HFFc6 (cell line): ENCODE data around the gene HIBADH. TPM values are rescaled to one million over a fixed set of nuclear protein-coding genes. Genes with fewer than 3 reads are reported as not detected.

ENCODE experiments used
- DNase-seq: peaks from one replicate; pipeline ENCODE4 v3.0.0-alpha.2; 2018
- H3K27ac Mint-ChIP-seq: 2 replicates; pipeline ENCODE4 v1.8.0; 2020; ENCODE audit warnings: mild to moderate bottlenecking, mixed read lengths
- H3K27me3 Mint-ChIP-seq: 2 replicates; pipeline ENCODE4 v1.8.0; 2021; ENCODE audit warnings: mild to moderate bottlenecking, moderate library complexity, mixed read lengths; ENCODE audit not compliant: insufficient read depth
- H3K36me3 Mint-ChIP-seq: 2 replicates; pipeline ENCODE4 v1.8.0; 2021; ENCODE audit warnings: low read depth, mixed read lengths
- H3K4me1 Mint-ChIP-seq: 2 replicates; pipeline ENCODE4 v1.8.0; 2020; ENCODE audit warnings: low read depth, mixed read lengths
- H3K4me3 Mint-ChIP-seq: 2 replicates; pipeline ENCODE4 v1.8.0; 2020; ENCODE audit warnings: mild to moderate bottlenecking, moderate library complexity, mixed read lengths
- H3K9me3 Mint-ChIP-seq: 2 replicates; pipeline ENCODE4 v1.8.0; 2020; ENCODE audit warnings: mild to moderate bottlenecking, mixed read lengths
- CTCF ChIP-seq: fragments of 200-600 bp; sonication (generic); IDR thresholded peaks from 2 replicates; pipeline ENCODE4 v1.5.0; 2021; ENCODE audit warnings: antibody characterized with exemption, mild to moderate bottlenecking
- total RNA-seq, 6 experiments: library from RNA; stranded (reverse); fragmentation: NEBNext Ultra II Directional; extraction: Animal tissue kit (Norgen Biotek cat#: 25700); gene quantifications; 2 replicates in 1 of 6; 3 replicates in 5 of 6; pipeline ENCODE4 v1.2.3, GENCODE V29; 2021

HIBADH gene
- total RNA-seq, 6 experiments from 2014 or later = 43.6 to 55.6 (median 47.3) TPM

- Mint-ChIP-seq H3K36me3 (no peaks in the 10 kb centered on the region), H3K4me3 (no peak overlapping the region), H3K9me3 (no peaks in the 10 kb centered on the region), H3K27me3 (peaks cover 16% of the 10 kb centered on the region), H3K4me1 (peaks cover 14% of the 10 kb centered on the region), H3K27ac (no peak overlapping the region)
- TF ChIP-seq CTCF = no peak
- DNase-seq = no peak
Measured at GRCh38 chr7:27478084-27478483, 184.6 kb downstream of the HIBADH start.

GRCh38 chr7:27476493-27476892 is 186.2 kb downstream of the HIBADH start:
- Mint-ChIP-seq H3K4me1 (peaks cover 14% of the 10 kb centered on the region), H3K4me3 (no peak overlapping the region), H3K9me3 (no peaks in the 10 kb centered on the region), H3K27me3 (peaks cover 14% of the 10 kb centered on the region), H3K27ac (no peak overlapping the region), H3K36me3 (no peaks in the 10 kb centered on the region)
- TF ChIP-seq CTCF = no peak
- no peak for DNase-seq

Other genes with a start within 250 kb of the HIBADH start
- 100 to 1,000 TPM; 106 to 138 (median 120) TPM for gene TAX1BP1, start 77.3 kb upstream of the HIBADH start, total RNA-seq